Measurements from ENCODE around the gene MICAL3.

MICAL3 gene

DNA sequence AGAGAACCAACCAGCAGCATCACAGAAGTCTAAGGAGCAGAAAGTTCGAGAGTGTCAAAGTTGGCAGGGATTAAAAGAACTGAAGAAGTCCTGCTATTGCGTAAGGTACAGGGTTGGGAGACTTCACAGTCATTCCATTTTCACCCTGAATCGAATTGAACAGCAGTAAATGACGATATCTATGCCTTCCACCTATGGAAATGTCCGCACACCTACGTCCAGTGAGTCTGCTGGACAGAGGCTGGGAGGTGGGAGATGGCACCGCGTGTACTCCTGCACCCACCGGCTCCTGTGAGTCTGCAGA lies 116.7 kb downstream of the MICAL3 start:
- no peak for DNase-seq

DNA sequence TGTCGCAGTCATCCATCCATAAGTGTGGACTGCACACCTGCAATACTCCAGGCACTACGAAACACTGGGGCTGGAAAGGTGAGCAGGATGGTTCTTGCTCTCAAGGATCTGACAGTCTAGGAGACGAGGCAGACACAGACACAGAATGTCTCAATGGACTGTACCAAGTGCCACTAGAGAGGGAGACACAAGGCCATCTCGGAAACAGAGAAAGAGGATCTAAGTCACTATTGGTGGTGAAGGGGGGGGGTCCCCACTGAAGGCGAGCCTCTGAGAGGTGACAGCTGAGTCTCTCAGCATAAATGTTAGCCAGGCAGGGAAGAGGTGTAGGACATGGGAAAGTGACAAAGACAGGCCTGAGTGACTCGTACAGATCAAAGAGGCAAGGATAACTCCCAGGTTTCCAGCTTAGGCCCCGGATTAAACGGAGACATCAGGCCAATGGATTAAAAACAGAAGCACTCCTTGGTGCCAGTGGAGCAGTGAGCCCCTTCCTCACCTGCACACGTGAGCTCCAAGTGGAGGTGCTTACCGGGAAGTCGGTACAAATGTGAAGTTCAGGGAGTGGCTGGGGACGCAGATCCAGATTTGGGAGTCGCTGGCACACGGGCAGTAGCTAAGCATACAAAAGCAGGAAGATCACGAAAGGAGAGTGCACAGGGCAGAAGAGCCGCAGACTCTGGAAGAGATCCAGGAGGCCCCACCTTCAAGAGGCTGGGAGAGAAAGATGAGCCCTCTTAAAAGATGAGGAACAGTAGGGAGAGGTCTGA lies 117.2 kb downstream of the MICAL3 start:
- DNase-seq: no peak

DNA sequence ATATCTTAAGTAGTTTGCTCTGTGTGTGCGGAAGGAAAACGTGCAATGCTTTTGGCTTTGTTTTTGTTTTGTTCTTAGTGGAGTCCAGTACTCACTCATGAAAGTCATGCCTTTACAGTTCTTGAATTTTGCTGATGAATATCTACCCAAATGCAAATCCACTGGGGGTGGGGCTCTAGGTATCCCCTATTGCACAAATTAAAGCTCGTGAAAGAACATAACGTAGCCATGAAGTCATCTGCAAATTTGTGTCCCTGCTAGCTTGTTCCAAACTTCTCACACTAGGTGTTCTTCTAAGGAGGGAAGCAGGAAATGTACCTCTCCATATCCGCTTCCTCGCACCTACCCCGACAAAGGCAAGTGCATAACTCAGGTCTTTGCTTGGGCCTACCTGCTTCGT lies 118.9 kb downstream of the MICAL3 start:
- no peak for DNase-seq

DNA sequence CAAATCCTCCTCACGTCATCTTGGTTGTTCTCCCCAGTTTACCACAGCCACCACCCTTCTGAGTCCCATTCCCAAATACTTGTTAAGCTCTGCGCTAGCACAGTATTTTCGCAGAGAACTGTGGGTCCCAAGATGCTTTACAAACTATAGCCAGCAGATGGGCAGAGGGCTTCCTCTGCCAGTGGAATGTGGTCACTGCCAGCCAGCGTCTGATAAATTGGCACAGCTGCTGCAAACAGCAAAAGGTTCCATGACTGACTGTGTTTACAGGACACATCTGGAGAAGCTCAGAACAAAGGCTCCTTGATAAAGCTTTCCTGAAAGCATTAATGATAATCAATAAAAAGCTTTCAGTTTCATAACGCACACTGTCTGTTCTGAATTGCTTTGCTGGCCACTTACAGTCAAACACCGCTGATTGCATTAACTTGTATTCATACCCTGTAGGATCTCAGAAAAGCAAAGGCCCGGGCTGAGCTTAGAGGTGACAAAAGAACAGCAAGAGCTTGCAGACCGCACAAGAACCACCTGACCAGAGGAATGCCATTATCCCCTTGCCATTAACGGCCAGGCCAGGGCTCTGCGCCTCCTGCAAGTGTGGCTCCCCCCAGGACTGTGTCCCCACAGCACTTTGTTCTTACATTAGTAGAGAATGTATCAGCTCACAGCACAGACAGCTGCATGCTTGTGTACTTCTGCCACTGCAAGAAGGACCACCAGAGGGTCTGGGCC lies 120.6 kb downstream of the MICAL3 start:
- no peak for DNase-seq

DNA sequence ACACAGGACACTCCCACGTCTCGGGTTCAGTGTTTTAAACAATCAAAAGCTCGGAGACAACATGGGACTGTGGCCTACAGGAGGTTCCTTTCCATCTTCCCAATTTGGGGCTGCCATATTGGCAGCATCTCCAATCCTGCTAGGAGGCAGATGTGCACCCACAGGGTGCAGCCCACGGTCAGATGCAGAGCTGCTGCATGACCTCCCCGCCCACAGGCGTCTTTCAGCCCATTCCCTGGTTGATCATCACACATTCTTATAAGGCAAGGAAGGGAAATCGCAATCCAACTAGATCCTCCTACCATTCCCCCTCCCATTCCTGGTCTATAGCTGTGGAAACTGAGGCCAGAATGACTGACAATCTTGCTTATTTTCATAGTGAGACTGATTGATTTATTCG lies 121.4 kb downstream of the MICAL3 start:
- DNase-seq: no peak

DNA sequence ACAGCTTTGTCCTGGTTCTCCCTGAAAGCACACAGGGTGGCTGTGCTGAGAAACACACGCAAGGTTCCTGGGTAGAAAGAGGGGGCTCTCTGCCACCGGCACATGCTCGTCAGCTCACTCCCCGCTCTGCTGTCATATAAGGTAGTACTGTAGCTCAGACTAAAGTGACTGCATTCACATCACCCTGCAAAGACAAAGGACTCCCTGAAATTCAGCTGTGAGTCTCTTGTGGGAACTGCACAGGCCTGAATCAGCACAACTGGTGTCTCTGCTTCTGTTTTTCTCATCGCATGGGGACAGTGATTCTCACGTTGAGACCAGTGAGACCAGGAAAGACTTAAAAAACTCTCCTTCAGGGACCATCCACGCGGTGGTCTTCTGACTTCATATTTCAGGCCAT lies 126.0 kb downstream of the MICAL3 start:
- no peak for DNase-seq

DNA sequence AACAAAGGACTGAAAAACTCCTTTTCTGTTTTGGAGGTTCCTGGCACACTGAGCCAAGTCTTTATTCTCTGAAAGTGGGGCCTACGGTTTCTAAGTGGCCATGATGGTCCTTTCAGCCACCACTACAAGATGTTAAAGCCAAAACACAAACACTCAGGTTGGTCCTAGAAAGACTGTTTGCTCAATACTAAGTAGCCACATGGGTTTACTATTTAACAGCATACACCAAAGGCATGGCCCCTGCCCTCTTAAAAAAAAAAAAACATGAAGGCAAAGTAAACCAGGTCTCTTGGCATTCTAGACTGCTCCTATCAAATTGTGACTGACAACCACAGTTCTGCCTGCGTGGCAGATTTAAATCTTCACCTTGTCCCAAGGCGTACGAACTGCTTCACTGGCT lies 126.5 kb downstream of the MICAL3 start:
- DNase-seq: no peak

DNA sequence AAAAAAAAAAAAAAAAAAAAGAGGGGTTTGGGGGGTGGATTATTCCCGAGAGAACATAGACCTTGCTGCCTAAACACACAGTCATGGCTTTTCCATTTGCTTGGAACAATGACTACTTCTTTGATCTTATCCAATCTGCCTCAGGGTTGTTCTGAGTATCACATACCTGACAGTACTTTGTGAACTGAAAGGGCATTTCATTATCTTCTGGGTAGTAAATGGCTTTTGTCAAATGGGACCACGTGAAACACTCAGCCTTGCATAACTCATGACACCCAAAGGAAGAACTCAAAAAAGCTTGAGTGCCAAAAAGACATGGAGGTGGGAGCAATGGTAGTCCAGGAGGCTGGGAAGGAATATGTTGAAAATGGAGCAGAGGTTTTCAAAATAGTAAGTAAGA lies 126.9 kb downstream of the MICAL3 start:
- no peak for DNase-seq

DNA sequence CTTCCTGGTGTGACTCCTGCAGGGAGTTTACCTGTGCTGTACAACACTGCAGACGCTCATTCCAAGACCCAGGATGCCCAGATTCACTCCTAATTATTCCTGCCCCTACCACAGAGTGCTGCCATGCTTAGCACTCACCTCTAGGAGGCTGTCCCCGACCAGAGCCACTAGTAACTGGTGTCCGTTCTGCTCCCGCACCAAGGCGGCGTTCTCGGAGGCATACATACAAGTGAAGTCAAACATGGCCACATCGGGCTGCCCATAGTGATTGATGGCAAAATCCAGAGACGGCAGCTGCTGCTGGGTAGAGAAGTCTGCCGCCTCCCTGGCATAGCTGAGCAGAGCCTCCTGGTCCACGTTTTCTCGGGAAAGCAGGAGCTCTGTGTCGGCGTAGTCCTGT lies 127.8 kb downstream of the MICAL3 start:
- peak; percentile 64 for DNase-seq

DNA sequence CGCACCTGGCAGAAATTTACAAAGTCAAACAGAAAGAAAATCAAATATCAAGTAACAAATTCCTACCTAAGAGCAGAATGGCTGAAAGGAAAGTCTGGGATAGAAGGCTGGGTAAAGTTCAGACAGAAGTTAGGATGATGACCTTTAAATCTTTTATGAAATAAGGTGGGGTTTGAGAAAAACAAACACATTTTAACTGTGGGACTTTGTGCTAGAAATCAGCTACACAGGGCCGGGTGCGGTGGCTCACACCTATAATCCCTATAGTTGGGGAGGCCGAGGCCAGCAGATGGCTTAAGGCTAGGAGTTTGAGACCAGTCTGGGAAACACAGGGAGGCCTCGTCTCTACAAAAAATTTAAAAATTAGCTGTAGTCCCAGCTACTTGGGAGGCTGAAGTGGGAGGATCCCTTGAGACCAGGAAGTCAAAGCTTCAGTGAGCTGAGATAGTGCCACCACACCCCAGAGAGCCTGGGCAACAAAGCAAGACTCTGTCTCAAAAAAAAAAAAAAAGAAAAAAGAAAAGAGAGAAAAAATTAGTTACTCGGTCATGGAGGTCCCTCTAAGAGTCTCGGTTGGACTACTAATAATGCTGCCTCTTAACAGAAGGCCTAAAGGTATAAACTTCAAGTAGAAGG lies 130.3 kb downstream of the MICAL3 start:
- no peak for DNase-seq

DNA sequence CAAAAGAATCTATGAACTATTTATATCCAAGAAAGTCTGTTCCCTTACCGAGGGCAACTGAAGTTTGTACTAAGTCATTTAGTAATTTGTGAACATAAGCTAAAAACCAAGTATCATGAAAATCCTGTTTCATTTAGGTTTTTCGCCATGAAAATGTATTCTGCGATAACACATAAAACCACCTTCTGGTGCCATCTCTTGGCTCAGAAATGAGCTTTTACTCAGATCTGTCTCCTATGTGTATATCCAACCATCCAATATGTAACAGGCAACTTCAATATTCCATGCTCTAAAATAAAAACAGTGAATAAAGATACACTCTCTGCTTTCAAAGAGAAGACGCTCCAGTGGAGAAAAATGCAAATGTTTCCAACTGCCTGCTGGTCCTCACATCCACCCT lies 132.0 kb downstream of the MICAL3 start:
- DNase-seq: no peak

DNA sequence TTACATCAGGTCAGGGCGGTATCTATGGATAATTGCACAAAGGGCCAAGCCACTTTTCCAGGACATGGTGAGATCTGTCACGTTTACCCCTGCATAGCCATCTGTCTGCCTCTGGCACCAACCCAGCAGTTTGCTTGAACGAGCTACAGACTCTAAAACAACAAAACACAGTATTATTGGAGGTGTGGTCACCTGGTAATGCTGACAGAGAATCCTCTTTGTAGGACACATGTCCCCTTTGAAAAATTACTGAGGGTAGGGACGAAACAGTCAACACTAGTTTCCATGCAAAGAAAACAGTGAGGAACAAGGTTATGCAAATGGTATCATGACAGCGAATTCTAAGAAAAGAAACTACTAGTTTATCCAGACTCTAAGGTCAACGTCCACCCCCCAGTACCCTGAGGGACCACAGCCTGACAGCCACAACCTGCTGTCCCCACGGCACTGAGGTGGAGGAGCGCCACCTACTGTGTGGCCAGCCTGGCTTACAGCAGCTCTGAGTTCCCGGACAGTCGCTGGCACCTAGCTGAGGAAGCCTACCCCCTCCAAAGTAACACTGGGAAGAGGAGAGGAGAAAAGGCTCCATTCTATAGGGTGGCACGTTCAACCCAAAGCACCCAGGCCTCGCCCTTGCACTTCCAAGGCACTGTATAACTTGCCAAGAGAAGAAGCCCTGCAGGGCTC lies 132.7 kb downstream of the MICAL3 start:
- DNase-seq: no peak

DNA sequence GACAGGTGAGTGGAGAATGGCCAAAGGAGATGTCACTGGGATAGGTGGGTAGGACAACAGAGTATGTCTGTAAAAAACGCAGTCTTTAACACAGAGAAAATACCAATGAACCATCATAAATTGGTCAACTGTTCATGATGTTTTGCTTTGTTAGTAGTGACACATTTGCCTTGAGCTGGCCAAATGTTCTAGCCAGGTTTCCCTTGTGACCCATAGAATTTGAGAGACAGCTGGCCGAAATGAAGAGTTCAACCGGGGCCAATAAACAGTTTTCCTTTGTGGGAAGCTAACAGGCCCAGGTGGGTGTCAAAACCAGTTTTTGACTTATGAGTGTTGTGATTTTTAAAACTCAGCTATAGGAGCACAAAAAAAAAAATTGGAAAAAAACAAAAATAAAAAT lies 133.5 kb downstream of the MICAL3 start:
- no peak for DNase-seq

DNA sequence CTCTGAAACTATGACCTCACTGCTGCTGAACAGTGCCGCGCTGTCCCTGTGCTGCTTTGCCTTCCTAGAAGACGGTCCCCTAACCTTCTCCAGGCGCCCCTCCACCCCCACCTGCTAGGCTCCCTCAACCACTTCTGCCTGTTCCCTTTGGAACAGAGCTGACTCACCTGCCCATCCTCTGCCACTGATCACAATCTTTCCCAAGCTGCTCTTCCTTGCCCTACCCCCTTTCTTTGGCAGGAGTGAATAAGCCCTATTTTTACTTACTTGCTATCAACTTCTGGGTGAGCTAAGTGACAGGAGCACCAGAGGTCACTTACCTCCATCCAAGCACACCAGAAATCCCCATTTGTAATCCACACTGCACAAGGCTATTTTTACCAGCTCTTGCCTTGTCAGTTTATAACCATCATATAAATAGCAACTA lies 134.1 kb downstream of the MICAL3 start:
- no peak for DNase-seq

DNA sequence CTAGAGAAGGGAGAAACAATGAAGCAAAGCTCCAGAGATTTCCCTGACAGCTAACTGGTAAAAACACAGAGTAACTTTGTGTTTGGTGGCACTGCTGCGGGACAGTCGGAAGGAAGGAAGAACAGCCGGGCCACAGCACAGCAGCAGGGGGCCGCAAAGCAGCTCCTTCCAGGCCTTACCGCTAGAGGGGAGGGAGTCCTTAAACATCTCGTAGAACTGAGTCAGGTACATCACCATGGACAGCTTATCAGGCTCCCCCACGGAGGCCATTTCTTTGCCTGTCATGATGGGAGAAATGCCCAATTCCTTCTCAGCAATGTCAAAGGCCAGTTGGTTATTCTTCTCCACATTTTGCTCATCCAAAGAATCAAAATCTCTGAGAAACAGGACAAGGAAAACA lies 135.5 kb downstream of the MICAL3 start:
- DNase-seq: no peak

DNA sequence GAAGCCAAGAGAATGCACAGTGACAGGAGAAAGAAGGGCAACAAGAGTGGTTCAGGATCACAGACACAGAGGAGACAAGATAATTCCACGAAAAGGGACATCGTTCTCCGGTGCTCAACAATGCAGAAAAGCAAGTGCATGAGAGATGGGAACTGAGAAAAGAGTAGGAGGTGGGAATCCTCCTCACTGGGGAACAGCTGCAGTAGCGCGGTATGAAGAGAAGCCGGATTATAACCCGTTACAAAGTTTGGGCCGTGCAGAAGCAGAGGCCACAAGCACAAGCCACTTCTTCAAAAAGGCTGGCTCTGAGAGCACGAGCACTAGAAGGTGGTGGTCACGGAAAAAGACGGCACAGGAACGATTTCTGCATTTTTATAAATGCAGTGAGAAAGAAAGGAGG lies 135.9 kb downstream of the MICAL3 start:
- no peak for DNase-seq

DNA sequence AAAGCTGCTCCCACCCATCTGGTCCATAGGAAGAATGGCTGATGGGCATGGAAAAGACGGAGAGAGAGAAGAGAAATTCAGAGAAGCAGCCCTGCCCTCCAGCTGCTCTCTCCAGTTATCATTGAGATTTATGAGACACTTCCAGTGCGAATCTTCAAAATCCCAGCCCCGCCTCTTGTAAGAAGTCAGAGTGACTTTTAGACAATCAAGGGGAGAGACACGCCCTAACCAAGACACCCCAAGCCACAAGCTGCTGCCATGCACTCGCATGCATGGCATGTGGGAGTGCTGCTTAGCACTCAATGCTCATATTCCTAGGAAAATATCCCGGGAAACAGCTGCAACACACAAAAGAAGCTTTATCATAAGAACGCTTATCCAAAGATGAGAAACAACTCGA lies 139.5 kb downstream of the MICAL3 start:
- DNase-seq: no peak

DNA sequence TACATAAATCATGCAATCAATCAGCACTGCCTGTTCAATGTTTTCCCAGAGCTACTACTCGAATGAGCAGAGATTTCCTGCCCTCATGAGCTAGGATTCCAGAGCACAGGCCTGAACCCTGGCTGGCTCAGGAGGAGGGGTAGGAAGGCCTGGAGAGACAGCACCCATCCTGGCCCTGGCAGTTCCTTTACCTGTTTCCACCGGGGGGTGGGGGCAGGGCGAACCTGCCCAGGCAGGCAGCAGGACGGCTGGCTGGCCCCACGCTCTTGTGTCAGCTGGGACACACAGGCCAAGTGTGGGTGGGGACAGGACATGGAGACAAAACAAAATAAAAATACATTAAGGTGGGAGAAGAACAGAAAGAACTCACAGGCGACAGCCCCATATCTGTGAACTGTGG lies 140.3 kb downstream of the MICAL3 start:
- DNase-seq: no peak

DNA sequence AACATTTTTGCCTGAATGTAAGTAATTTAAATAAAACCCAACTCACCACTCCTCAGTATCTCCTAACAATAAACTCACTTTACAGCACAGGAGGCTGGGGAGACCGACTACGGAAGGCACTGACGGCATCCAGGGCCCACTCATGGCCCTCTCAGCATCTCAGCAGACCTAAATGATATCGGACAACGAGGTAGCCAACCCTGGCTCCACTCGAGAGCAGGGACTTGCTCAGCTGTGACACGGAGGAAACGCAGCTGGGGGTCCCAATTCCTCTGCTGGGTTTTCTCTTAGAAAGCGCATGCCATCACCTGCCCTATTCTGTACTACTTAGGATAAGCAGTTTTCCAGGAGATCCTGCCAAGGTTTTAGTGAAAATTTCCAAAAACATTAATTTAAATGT lies 141.0 kb downstream of the MICAL3 start:
- DNase-seq: no peak

DNA sequence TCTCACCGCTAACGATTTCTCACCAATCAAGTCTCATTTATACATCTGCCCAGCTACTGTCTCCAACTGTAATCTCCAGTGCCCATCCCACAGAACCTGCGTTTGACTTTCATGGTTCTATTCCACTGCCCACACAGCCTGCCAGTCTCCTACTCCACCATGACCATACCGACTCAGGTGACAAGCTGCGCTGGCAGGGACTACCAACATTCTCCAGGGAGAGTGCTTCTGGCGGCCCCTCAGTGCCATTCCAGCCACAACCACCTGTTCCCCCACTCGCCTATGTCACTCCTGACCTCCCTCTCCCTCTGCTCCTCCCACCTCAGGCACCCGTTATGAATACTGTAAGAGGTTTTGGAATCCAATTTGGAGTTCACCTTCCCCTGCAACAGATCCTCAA lies 141.6 kb downstream of the MICAL3 start:
- DNase-seq: no peak

DNA sequence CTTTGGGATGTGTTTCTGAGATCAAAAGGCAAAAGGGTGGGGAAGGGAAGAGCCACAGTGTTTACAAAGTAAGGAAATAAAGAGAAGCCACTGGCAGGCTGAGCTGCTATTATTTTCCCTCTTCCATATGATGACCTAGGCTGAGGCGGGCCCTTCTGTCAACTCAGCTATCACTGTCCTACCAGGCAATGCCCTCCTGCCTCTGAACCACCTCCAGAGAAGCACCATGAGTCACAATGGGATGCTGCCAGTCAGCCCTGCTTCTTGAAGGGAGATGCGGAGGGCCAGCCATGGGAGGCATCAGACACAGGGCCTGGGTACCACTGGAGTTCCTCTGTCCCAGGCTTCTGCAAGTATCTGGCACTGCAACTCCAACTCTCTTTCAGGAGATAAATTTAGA lies 142.2 kb downstream of the MICAL3 start:
- DNase-seq: no peak

DNA sequence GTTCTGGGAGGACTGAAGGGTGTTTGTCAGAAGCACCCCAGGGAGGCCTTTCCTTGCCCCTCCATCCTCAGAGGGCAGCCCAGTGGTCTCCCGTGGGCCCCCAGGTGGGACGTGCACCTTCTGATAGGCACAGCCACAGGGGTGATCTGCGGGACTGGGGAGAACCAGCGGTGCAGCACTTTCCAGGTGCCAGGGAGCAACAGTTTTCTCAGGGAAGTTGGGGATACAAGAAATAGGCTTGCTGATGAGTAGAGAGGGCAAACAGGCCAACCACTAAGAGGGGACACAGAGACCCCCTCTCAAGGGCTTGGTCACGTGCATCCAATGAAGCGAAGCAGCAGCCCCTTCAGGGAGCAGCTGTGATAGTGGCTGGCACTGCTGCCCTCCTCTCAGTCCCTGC lies 143.0 kb downstream of the MICAL3 start:
- no peak for DNase-seq

DNA sequence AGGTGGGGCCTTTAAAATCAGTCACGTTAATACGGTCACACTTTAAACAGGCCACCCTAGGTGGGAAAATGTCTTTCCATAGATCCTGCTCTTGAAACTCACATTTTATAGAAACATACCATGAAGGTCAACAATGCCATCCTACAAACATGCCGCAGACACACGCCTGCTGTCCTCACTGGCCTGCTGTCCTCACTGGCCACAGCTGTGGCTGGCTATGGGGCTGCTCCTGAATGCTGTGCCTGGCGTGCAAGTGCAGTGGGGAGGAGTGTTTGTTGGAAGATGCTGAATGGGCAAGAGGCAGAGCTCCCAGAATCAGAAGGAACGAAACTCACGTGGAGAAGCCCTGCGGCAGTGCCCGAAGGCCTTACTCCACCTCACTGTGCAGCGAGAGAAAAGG lies 143.9 kb downstream of the MICAL3 start:
- DNase-seq: no peak

DNA sequence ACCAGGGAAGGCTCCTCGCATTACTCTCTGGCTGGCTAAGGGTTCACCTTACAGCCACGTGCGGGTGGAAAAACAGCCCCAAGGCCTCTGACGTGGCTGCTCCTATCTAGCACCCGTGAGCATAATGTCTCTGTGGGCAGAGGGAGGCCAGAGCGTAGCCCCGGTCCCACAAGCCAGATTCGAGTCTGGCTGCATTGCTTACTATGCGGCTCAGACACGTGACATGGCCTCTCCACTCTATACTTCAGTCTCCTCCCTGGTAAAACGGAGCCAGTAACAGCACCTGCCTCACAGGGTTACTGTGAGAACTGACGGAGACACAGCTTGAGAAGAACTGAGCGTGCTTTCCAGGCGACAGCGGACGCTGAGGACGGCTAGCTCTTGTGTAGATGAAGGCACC lies 144.3 kb downstream of the MICAL3 start:
- no peak for DNase-seq
